Vagina (tissue), 2 donors: ENCODE measurements around the gene BCAS4.

Experiments used
- CTCF ChIP-seq, 3 experiments: fragments of 450-650 bp in 2 of 3; fragments of 200-600 bp in 1 of 3; sonication (generic) in 1 of 3; IDR thresholded peaks; one replicate each; pipeline ENCODE4 v1.5.1; 2017 to 2019; ENCODE audit warnings: antibody characterized with exemption in 3 of 3, mild to moderate bottlenecking in 2 of 3, moderate library complexity in 2 of 3
- POLR2A ChIP-seq, 2 donors: fragments of 450-650 bp; IDR thresholded peaks; one replicate each; pipeline ENCODE4 v1.6.1; 2017; ENCODE audit warnings: antibody characterized with exemption in 2 of 2, mild to moderate bottlenecking in 2 of 2, moderate library complexity in 2 of 2
- POLR2AphosphoS5 ChIP-seq, 2 donors: sonication (generic); formaldehyde crosslinking; IDR thresholded peaks; one replicate each; pipeline ENCODE4 v1.9.0; 2017; ENCODE audit warnings: antibody characterized with exemption in 2 of 2, mild to moderate bottlenecking in 2 of 2, low read depth in 1 of 2; ENCODE audit not compliant: insufficient read depth in 1 of 2

- TF ChIP-seq CTCF (IDR thresholded peaks at IDR 0.05) (no peak), POLR2A (IDR thresholded peaks at IDR 0.05) (no peak), POLR2AphosphoS5 (IDR thresholded peaks at IDR 0.05; ENCODE audit: insufficient read depth in 1 of 2, low read depth in 1 of 2) (no peak)
Measured at GRCh38 chr20:50848341-50848808, 53.5 kb downstream of the BCAS4 start.
